Upper lobe of right lung (tissue), 1 donor: Measurements from ENCODE around the gene UGT1A7. TPM values are rescaled to one million over a fixed set of nuclear protein-coding genes. Genes with fewer than 3 reads are reported as not detected.

Experiments
- ATAC-seq: fragments of 200-7000 bp; cut with Tn5 transposase; one replicate; pipeline ENCODE4 v1.9.1; 2020; ENCODE audit warnings: mild to moderate bottlenecking, moderate library complexity
- DNase-seq: peaks from one replicate; pipeline ENCODE4 v3.0.0-alpha.2; 2020
- H3K27ac ChIP-seq: fragments of 200-600 bp; one replicate; pipeline ENCODE4 v1.8.0; 2022
- H3K27me3 ChIP-seq: fragments of 200-600 bp; one replicate; pipeline ENCODE4 v1.8.0; 2022; ENCODE audit warnings: mild to moderate bottlenecking
- H3K36me3 ChIP-seq: fragments of 200-600 bp; one replicate; pipeline ENCODE4 v1.8.0; 2022
- H3K4me1 ChIP-seq: fragments of 200-600 bp; one replicate; pipeline ENCODE4 v1.8.0; 2022
- H3K4me3 ChIP-seq: fragments of 200-600 bp; one replicate; pipeline ENCODE4 v1.8.0; 2022; ENCODE audit warnings: mild to moderate bottlenecking
- H3K9me3 ChIP-seq: fragments of 200-600 bp; one replicate; pipeline ENCODE4 v1.8.0; 2022
- CTCF ChIP-seq: fragments of 200-600 bp; IDR thresholded peaks from one replicate; pipeline ENCODE4 v1.8.0; 2022; ENCODE audit warnings: antibody characterized with exemption
- intact Hi-C: fragments of 100-400 bp; cut with DNase I; formaldehyde crosslinking; loops from one replicate; pipeline ENCODE4 v1.11.0; 2022
- total RNA-seq: library from RNA; stranded (reverse); fragmentation: NEBNext Ultra II Directional; extraction: Animal tissue kit (Norgen Biotek cat#: 25700); gene quantifications from one replicate; pipeline ENCODE4 v1.2.1, GENCODE V29; 2021
- donor health status: DM: no; HTN: yes; CAD: no; lungs with severe emphysema.

The UGT1A7 gene
- total RNA-seq, 1 donor from 2014 or later, result not detected

GRCh38 chr2:233811087-233811486 is 129.4 kb downstream of the UGT1A7 start:
- TF ChIP-seq CTCF, result no peak

GRCh38 chr2:233811732-233812131 is 130.0 kb downstream of the UGT1A7 start:
- TF ChIP-seq CTCF, result no peak
- Histone ChIP-seq H3K27me3 (no peaks in the 10 kb centered on the region), H3K4me3 (no peak overlapping the region), H3K36me3 (no peaks in the 10 kb centered on the region), H3K27ac (no peak overlapping the region), H3K4me1 (no peaks in the 10 kb centered on the region), H3K9me3 (no peaks in the 10 kb centered on the region)
- ATAC-seq (no peak), DNase-seq (peak; percentile 38)
- intact Hi-C loops, result no loop called here

More at GRCh38 chr2:233811087-233811486, 129.4 kb downstream of the UGT1A7 start:
- peak; percentile 43 for DNase-seq
- Histone ChIP-seq H3K4me1 (no peaks in the 10 kb centered on the region), H3K4me3 (no peak overlapping the region), H3K9me3 (no peaks in the 10 kb centered on the region), H3K27me3 (no peaks in the 10 kb centered on the region), H3K27ac (no peak overlapping the region), H3K36me3 (no peaks in the 10 kb centered on the region)
- no peak for ATAC-seq
- intact Hi-C loops, result no loop called here

- no peaks in the 10 kb centered on the region for H3K9me3 ChIP-seq
- ATAC-seq (no peak), DNase-seq (peak; percentile 34)
- no peak for TF ChIP-seq CTCF
- no peak overlapping the region for H3K27ac ChIP-seq
- no peaks in the 10 kb centered on the region for H3K36me3 ChIP-seq
- no peak overlapping the region for H3K4me3 ChIP-seq
- H3K4me1 ChIP-seq, result no peaks in the 10 kb centered on the region
- intact Hi-C loops, result no loop called here
- H3K27me3 ChIP-seq, result no peaks in the 10 kb centered on the region
These were observed 131.7 kb downstream of the UGT1A7 start for GRCh38 chr2:233813236-233814055.

- ATAC-seq, result no peak
- Histone ChIP-seq H3K9me3 (no peaks in the 10 kb centered on the region), H3K36me3 (no peaks in the 10 kb centered on the region), H3K4me3 (no peak overlapping the region), H3K27ac (no peak overlapping the region), H3K4me1 (no peaks in the 10 kb centered on the region), H3K27me3 (no peaks in the 10 kb centered on the region)
- DNase-seq, result peak; percentile 43
- intact Hi-C loops, result no loop called here
- no peak for TF ChIP-seq CTCF
These were observed 132.5 kb downstream of the UGT1A7 start for GRCh38 chr2:233814056-233814835.

- Histone ChIP-seq H3K4me3 (no peak overlapping the region), H3K9me3 (no peaks in the 10 kb centered on the region), H3K4me1 (no peaks in the 10 kb centered on the region), H3K36me3 (no peaks in the 10 kb centered on the region), H3K27me3 (no peaks in the 10 kb centered on the region), H3K27ac (no peak overlapping the region)
- intact Hi-C loops, result no loop called here
- ATAC-seq (no peak), DNase-seq (no peak)
- no peak for TF ChIP-seq CTCF
These were observed 134.2 kb downstream of the UGT1A7 start for GRCh38 chr2:233815861-233816260.
